GM19351 (cell line): Measurements from ENCODE around the gene FAM114A1.

ENCODE experiments used
- ATAC-seq: cut with Tn5 transposase; IDR thresholded peaks from one replicate; pipeline ENCODE4 v1.9.1; 2021; ENCODE audit warnings: mild to moderate bottlenecking, moderate library complexity; ENCODE audit not compliant: unreplicated experiment

Gene FAM114A1

GRCh38 chr4:38857354-38858096 lies 10.1 kb upstream of the FAM114A1 start:
- ATAC-seq, result peak; percentile 54

GRCh38 chr4:38858097-38858420 lies 9.5 kb upstream of the FAM114A1 start:
- ATAC-seq, result no peak

GRCh38 chr4:38859501-38859900 lies 8.1 kb upstream of the FAM114A1 start:
- ATAC-seq, result no peak

GRCh38 chr4:38860788-38861424 lies 6.7 kb upstream of the FAM114A1 start:
- ATAC-seq, result peak; percentile 55

- ATAC-seq, result no peak
These were observed 5.8 kb upstream of the FAM114A1 start for GRCh38 chr4:38861791-38862190.

GRCh38 chr4:38865445-38865844 lies 2.2 kb upstream of the FAM114A1 start:
- no peak for ATAC-seq

- ATAC-seq, result peak; percentile 25
These were observed 581 bp upstream of the FAM114A1 start for GRCh38 chr4:38866973-38867477.

- no peak for ATAC-seq
These were observed 704 bp downstream of the FAM114A1 start for GRCh38 chr4:38868059-38868960.

- ATAC-seq, result no peak
These were observed 1.9 kb downstream of the FAM114A1 start for GRCh38 chr4:38869511-38869910.

- ATAC-seq, result no peak
These were observed 2.6 kb downstream of the FAM114A1 start for GRCh38 chr4:38870098-38870808.

- no peak for ATAC-seq
These were observed 4.0 kb downstream of the FAM114A1 start for GRCh38 chr4:38871593-38871992.

- no peak for ATAC-seq
These were observed 5.0 kb downstream of the FAM114A1 start for GRCh38 chr4:38872620-38873019.

- ATAC-seq, result no peak
These were observed 5.8 kb downstream of the FAM114A1 start for GRCh38 chr4:38873290-38873944.

- no peak for ATAC-seq
These were observed 9.0 kb downstream of the FAM114A1 start for GRCh38 chr4:38876636-38877035.

GRCh38 chr4:38884254-38884653 lies 16.6 kb downstream of the FAM114A1 start:
- ATAC-seq, result no peak

- ATAC-seq, result peak; percentile 49
These were observed 21.5 kb downstream of the FAM114A1 start for GRCh38 chr4:38889143-38889542.

GRCh38 chr4:38891051-38891983 lies 23.7 kb downstream of the FAM114A1 start:
- ATAC-seq, result no peak

- no peak for ATAC-seq
These were observed 26.8 kb downstream of the FAM114A1 start for GRCh38 chr4:38894322-38894982.

- no peak for ATAC-seq
These were observed 29.3 kb downstream of the FAM114A1 start for GRCh38 chr4:38896940-38897339.
